Measurements from ENCODE around the gene ITPK1. TPM values are rescaled to one million over a fixed set of nuclear protein-coding genes. Genes with fewer than 3 reads are reported as not detected.
A peak's percentile ranks its signal among the peaks of the same experiment; 100 is the strongest.

ITPK1 gene
- total RNA-seq, 1 experiment from 2014 or later, result 133 TPM

DNA sequence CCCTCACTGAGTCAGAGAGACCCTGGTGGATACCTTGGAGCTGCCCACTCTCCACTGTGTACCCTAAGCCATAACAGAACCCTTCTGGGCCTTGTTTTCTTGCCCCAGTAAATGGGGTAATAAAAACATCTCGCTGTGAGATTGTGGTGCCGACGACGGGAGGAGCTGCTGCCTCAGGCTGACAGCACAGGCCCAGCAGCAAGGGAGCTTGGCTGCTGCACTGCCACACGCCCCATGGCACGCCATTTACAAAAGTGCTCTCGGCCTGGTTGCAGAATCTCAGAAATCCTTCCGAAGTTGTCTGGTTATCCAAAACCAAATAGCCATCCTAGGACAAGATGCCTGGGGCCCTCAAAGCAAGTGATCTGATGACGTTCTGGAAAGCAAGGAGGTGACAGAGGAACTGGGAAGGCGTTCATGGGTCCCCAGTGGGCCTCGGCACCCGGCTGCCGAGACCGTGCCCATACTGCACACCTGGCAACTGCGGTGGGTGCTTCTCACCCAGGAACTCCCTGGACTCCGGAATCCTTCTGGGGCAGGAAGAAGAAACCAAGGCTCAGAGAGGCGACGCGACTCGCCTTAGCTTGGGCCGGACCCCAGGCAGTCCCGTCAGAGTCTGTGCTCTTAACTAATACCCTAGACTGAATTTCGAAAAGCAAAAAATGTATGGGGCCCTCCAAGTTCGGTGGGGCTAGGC lies 166.1 kb downstream of the ITPK1 start:
- no peak for TF ChIP-seq CTCF (IDR thresholded peaks at IDR 0.05; ENCODE audit: unreplicated experiment)
- DNase-seq (ENCODE audit: unreplicated experiment), result no peak
- no peak overlapping the region for H3K4me3 Mint-ChIP-seq (ENCODE audit: unreplicated experiment)
- H3K4me1 Mint-ChIP-seq (ENCODE audit: insufficient read depth, unreplicated experiment), result peaks cover 17% of the 10 kb centered on the region
- H3K9me3 Mint-ChIP-seq (ENCODE audit: unreplicated experiment), result no peaks in the 10 kb centered on the region
- intact Hi-C loops (cut with micrococcal nuclease), result no loop called here
- CTCF ChIA-PET, result interaction anchor here (0.7 to 1.2 kb wide), 2 partner anchors 164 to 872 kb away, joined by 3 to 5 read pairs; no protein-coding TSS in a partner anchor
- BruUV-seq (replicated peaks), result no TSS peak
- POLR2A ChIA-PET, result no interaction called here
- H3K36me3 Mint-ChIP-seq (ENCODE audit: insufficient read depth, unreplicated experiment), result peaks cover 64% of the 10 kb centered on the region
- H3K27me3 Mint-ChIP-seq (ENCODE audit: insufficient read depth, unreplicated experiment), result no peaks in the 10 kb centered on the region
- H3K27ac Mint-ChIP-seq (ENCODE audit: low read depth, unreplicated experiment), result no peak overlapping the region

GRCh38 chr14:92948647-92949046 lies 167.1 kb downstream of the ITPK1 start:
- no peak overlapping the region for H3K27ac Mint-ChIP-seq (ENCODE audit: low read depth, unreplicated experiment)
- ChIA-PET CTCF (interaction anchor here (1.2 to 3.1 kb wide), 2 partner anchors 165 kb away, joined by 5 to 23 read pairs; partner anchors contain the start of gene ITPK1), POLR2A (no interaction called here)
- H3K36me3 Mint-ChIP-seq (ENCODE audit: insufficient read depth, unreplicated experiment), result peaks cover 68% of the 10 kb centered on the region
- intact Hi-C loops (cut with micrococcal nuclease), result no loop called here
- H3K4me3 Mint-ChIP-seq (ENCODE audit: unreplicated experiment), result no peak overlapping the region
- TF ChIP-seq CTCF (IDR thresholded peaks at IDR 0.05; ENCODE audit: unreplicated experiment), result no peak
- H3K9me3 Mint-ChIP-seq (ENCODE audit: unreplicated experiment), result no peaks in the 10 kb centered on the region
- no TSS peak for BruUV-seq (replicated peaks)
- H3K27me3 Mint-ChIP-seq (ENCODE audit: insufficient read depth, unreplicated experiment), result no peaks in the 10 kb centered on the region
- no peak for DNase-seq (ENCODE audit: unreplicated experiment)
- peaks cover 17% of the 10 kb centered on the region for H3K4me1 Mint-ChIP-seq (ENCODE audit: insufficient read depth, unreplicated experiment)

DNA sequence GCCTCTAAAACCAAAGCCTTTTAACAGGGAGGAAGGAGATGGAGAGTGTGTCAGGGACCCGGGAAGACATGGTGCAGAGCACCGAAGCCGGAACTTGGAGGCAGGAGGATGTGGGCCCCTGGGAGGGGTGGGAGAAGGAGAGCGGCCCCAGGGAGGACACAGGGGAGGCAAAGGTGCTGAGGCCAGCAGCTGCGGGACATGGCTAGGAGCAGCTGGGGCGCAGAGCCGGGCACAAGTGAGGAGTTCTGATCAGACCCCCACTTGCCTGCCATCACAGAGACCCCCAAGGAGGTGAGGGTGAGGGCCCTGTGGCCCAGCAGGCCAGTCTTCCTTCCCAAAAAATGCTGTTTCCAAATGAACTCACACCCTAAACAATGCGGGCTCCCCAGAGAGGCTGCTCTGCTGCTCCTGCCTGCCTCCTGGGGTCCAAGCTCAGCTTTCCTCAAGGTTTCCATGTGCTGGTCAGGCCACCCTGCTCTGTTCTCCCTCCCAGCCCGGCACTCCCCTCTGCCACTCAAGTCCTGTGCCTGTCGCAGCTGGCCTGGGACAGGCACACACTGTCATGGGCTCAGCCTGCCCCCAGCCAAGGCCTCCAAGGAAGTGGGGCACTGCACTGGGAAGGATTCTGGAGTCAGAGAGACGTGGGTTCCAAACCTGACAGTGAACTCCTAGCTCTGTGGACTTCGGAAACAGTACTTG lies 168.7 kb downstream of the ITPK1 start:
- no TSS peak for BruUV-seq (replicated peaks)
- Mint-ChIP-seq H3K9me3 (ENCODE audit: unreplicated experiment) (no peaks in the 10 kb centered on the region), H3K36me3 (ENCODE audit: insufficient read depth, unreplicated experiment) (peaks cover 69% of the 10 kb centered on the region), H3K4me1 (ENCODE audit: insufficient read depth, unreplicated experiment) (peaks cover 17% of the 10 kb centered on the region), H3K4me3 (ENCODE audit: unreplicated experiment) (no peak overlapping the region), H3K27ac (ENCODE audit: low read depth, unreplicated experiment) (peak overlapping the region; percentile 70), H3K27me3 (ENCODE audit: insufficient read depth, unreplicated experiment) (no peaks in the 10 kb centered on the region)
- ChIA-PET POLR2A (interaction anchor here (1.2 to 1.5 kb wide), 4 partner anchors 20 to 191 kb away, joined by 3 to 8 read pairs (median 5); no protein-coding TSS in a partner anchor), CTCF (interaction anchor here (0.7 to 3.1 kb wide), 10 partner anchors 9 to 213 kb away, joined by 3 to 23 read pairs (median 3); partner anchors contain the start of gene ITPK1)
- intact Hi-C loops (cut with micrococcal nuclease), result loop anchor here (2.0 kb wide), 1 partner anchor 66 kb away; no protein-coding TSS in a partner anchor
- no peak for TF ChIP-seq CTCF (IDR thresholded peaks at IDR 0.05; ENCODE audit: unreplicated experiment)
- DNase-seq (ENCODE audit: unreplicated experiment), result no peak

Measured in MCF 10A (cell line).